Measurements from ENCODE around the gene NR0B2.
"Not testable (repeated sequence)": the region's sequence is repeated elsewhere in the genome, so short reads cannot be mapped to it uniquely, and the experiment has no call there.

Gene NR0B2

DNA sequence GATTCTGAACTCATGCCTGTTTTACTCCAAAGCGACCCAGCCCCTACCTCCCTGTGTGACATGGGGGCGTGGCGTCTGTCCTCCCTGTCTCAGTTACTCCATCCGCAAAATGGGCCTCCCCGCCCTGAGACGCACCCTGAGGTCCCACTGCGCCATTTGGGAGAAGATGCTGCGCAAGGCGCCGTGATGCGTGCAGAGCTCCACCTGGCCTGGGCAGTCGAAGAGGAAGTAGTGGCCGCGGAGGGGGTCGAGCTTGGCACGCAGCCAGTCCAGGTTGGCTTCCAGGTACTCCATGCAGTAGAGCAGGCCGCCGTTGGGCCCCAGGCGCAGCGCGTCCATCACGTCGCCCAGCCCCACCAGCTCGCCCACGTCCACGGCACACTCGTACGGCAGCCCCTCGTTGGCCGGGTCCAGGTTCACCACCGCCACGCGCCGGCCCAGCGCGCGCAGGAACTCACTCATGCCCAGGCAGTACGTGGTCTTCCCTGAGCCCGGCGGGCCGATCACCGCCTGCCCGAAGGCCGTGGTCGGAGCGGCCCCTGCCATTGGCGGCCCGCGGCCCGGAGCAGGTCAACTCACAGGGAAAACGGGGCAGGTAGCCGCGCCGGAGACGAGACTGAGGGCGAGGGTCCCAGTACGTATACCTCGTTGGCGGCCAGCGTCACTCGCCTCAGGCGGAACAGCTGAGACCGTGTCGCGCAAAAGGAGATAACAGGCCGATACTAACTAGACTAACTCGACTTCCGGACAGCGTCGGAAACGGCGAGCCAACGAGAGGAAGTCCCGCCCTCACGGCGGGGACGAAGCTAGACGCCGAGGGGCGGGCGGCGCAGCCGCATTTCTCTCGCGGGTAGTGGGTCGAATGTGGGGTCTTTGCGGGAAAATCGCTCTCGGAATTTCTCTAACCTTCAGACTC, 24.0 kb downstream of the NR0B2 start, which contains the start of gene GPN2:
Gene GPN2, minus strand, starts transcription at position 733 of the 916 bp plus-strand sequence. Its CDS starts 187 bp downstream, at position 546.
- H3K9me3 Mint-ChIP-seq = no peaks in the 10 kb centered on the region

GRCh38 chr1:26888231-26888630, 25.5 kb downstream of the NR0B2 start:
- Mint-ChIP-seq H3K4me3 (peak overlapping the region; percentile 97 to 98), H3K27me3 (no peaks in the 10 kb centered on the region), H3K27ac (peak overlapping the region; percentile 97), H3K4me1 (peaks cover 25 to 51% of the 10 kb centered on the region in 2 donors), H3K9me3 (no peaks in the 10 kb centered on the region), H3K36me3 (peaks cover 53 to 61% of the 10 kb centered on the region in 2 donors)
- DNase-seq (no peak), ATAC-seq (replicated peaks) (no peak)

More for the DNA sequence above, 24.0 kb downstream of the NR0B2 start, which contains the start of gene GPN2:
- peaks cover 29 to 46% of the 10 kb centered on the region in 2 donors for H3K4me1 Mint-ChIP-seq
- ATAC-seq (replicated peaks) (peak; percentile 97 to 98), DNase-seq (peak; percentile 71)
- peak within 1 kb of the TSS; percentile 97 to 98 for H3K4me3 Mint-ChIP-seq
- peaks cover 49 to 60% of the 10 kb centered on the region in 2 donors for H3K36me3 Mint-ChIP-seq
- H3K27ac Mint-ChIP-seq = peak within 1 kb of the TSS; percentile 97
- no peaks in the 10 kb centered on the region for H3K27me3 Mint-ChIP-seq

DNA sequence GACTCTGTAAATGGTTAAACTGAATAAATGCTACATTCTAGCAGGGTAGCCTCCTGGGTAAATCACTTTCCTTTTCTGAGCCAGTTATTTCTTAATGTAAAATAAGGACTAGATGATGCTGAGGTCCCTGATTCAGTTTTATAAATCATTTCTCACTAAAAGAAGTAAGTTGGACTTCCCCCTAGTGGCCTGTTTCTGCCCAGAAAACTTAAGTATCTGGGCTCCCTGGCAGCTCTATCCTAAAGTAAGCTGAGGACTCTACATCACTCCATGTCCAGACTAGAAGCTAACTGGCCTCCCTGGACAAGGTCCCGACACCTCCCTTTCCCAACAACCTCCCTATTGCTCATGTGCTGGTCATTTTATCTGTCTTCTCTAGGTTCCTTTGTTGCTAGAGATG, 26.6 kb downstream of the NR0B2 start:
- Mint-ChIP-seq H3K36me3 (peaks cover 52 to 61% of the 10 kb centered on the region in 2 donors), H3K9me3 (no peaks in the 10 kb centered on the region), H3K27me3 (no peaks in the 10 kb centered on the region), H3K4me3 (peak overlapping the region in 1 of 2 donors; percentile 44), H3K4me1 (peaks cover 29 to 51% of the 10 kb centered on the region in 2 donors), H3K27ac (no peak overlapping the region)
- no peak for ATAC-seq (replicated peaks)
- no peak for DNase-seq

GRCh38 chr1:26882696-26883463, 30.9 kb downstream of the NR0B2 start:
- no peak for ATAC-seq (replicated peaks)
- H3K27ac Mint-ChIP-seq = no peak overlapping the region
- no peaks in the 10 kb centered on the region for H3K27me3 Mint-ChIP-seq
- peaks cover 13 to 17% of the 10 kb centered on the region in 2 donors for H3K4me1 Mint-ChIP-seq
- no peak for DNase-seq
- H3K9me3 Mint-ChIP-seq = no peaks in the 10 kb centered on the region
- H3K36me3 Mint-ChIP-seq = peaks cover 38 to 49% of the 10 kb centered on the region in 2 donors
- no peak overlapping the region for H3K4me3 Mint-ChIP-seq

DNA sequence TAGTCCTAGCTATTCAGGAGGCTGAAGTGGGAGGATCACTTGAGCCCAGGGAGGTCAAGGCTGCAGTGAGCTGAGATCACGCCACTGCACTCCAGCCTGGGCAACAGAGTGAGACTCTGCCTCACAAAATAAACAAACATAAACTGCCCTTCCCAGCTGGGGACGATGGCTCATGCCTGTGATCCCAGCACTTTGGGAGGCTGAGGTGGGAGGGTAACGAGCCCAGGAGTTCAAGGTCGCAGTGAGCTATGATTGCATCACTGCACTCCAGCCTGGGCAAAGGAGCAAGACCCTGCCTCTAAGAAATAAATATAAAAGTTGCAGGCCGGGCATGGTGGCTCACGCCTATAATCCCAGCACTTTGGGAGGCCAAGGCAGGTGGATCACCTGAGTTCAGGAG, 32.2 kb downstream of the NR0B2 start:
- H3K36me3 Mint-ChIP-seq = peaks cover 38 to 50% of the 10 kb centered on the region in 2 donors

GRCh38 chr1:26879793-26880192, 34.0 kb downstream of the NR0B2 start:
- H3K4me1 Mint-ChIP-seq = peaks cover 5 to 7% of the 10 kb centered on the region in 2 donors
- no peak overlapping the region for H3K4me3 Mint-ChIP-seq
- H3K27me3 Mint-ChIP-seq = no peaks in the 10 kb centered on the region
- H3K36me3 Mint-ChIP-seq = peaks cover 33 to 51% of the 10 kb centered on the region in 2 donors
- no peak for ATAC-seq (replicated peaks)
- H3K9me3 Mint-ChIP-seq = no peaks in the 10 kb centered on the region
- DNase-seq = no peak
- no peak overlapping the region for H3K27ac Mint-ChIP-seq

More for the DNA sequence above, 32.2 kb downstream of the NR0B2 start:
- peaks cover 10 to 11% of the 10 kb centered on the region in 2 donors for H3K4me1 Mint-ChIP-seq
- H3K27ac Mint-ChIP-seq; H3K9me3 Mint-ChIP-seq; DNase-seq; ATAC-seq (replicated peaks); H3K4me3 Mint-ChIP-seq; H3K27me3 Mint-ChIP-seq: not testable (repeated sequence)

- Mint-ChIP-seq H3K27ac (no peak overlapping the region), H3K27me3 (no peaks in the 10 kb centered on the region), H3K4me3 (no peak overlapping the region), H3K9me3 (no peaks in the 10 kb centered on the region), H3K4me1 (peaks cover 0 to 2% of the 10 kb centered on the region in 2 donors), H3K36me3 (peaks cover 12 to 32% of the 10 kb centered on the region in 2 donors)
- no peak for DNase-seq
- no peak for ATAC-seq (replicated peaks)
These were observed 36.4 kb downstream of the NR0B2 start for GRCh38 chr1:26877326-26877725.

DNA sequence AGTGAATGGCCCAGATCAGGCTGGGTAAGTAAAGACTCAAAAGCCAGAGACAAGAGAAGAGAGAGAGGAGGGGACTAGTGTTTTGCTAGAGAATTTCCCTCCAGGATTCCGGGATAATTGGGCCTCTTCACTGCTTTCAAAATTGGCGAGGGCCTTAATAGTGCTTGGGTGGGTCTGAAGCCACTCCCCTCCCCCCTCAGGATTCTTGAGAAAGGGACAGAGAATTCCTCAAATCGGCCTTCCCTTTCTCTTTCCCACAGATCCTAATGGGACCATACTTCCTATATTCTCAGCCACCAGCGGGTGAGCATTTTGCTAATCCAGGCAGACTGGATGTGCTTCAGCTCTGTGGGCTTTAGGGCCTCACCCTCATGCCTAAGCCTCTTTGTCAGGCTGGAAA, 38.9 kb downstream of the NR0B2 start:
- Mint-ChIP-seq H3K36me3 (peaks cover 10 to 29% of the 10 kb centered on the region in 2 donors), H3K4me1 (peaks cover 0 to 2% of the 10 kb centered on the region in 2 donors), H3K4me3 (no peak overlapping the region), H3K27me3 (no peaks in the 10 kb centered on the region), H3K9me3 (no peaks in the 10 kb centered on the region), H3K27ac (no peak overlapping the region)
- ATAC-seq (replicated peaks) (no peak), DNase-seq (no peak)

- H3K27ac Mint-ChIP-seq; H3K27me3 Mint-ChIP-seq; DNase-seq; H3K4me3 Mint-ChIP-seq; ATAC-seq (replicated peaks); H3K9me3 Mint-ChIP-seq; H3K4me1 Mint-ChIP-seq: not testable (repeated sequence)
- H3K36me3 Mint-ChIP-seq = peaks cover 3 to 24% of the 10 kb centered on the region in 2 donors
These were observed 40.7 kb downstream of the NR0B2 start for GRCh38 chr1:26873097-26873496.

DNA sequence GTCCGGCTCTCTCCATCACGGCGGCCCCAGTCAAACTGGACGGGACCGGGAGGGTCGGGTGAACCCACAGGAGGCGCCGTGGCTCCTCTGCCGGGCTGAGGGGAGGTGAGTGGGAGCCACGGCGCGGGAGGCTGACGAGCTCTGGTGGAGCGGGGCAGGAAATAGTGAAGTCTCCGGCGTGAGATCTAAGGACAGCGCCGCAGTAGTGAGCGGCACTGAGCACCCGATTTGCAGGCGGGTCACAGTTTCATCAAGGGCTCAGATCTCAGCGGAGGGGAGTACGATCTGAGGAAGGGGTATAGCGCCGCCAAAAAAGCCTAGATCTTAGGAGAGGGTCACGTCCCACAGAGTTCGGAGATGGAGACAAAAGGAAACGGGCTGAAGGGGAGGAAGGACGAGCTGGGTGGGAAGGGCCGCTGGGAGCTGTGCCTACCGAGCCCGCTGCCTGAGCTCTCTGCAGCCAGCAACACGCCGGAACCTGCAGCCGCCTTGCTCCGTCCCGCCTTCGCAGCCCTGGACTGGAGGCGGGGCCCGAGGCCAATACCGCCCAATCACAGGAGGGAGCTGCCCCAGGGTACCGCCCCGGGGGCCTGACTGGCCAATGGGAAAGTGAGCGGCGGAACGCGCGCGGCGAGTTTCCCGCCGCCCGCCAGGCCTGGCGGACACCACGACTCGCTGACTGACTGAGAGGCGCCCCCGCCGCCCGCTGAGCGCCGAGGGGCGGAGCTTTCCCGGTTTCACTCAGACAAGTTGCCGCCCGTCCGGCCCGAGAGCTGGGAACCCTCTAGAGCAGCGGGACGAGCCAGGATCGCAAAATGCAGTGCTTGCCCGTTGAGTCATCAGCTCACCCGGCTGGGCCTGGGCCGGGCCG, 48.9 kb downstream of the NR0B2 start:
- H3K9me3 Mint-ChIP-seq = no peaks in the 10 kb centered on the region
- peak overlapping the region; percentile 97 to 99 for H3K4me3 Mint-ChIP-seq
- DNase-seq (peak; percentile 96), ATAC-seq (replicated peaks) (peak; percentile 93)
- no peaks in the 10 kb centered on the region for H3K27me3 Mint-ChIP-seq
- H3K36me3 Mint-ChIP-seq = peaks cover 0 to 2% of the 10 kb centered on the region in 2 donors
- H3K27ac Mint-ChIP-seq = peak overlapping the region; percentile 98
- H3K4me1 Mint-ChIP-seq = peaks cover 17 to 32% of the 10 kb centered on the region in 2 donors

- Mint-ChIP-seq H3K27me3 (no peaks in the 10 kb centered on the region), H3K4me1 (peaks cover 17 to 32% of the 10 kb centered on the region in 2 donors), H3K9me3 (no peaks in the 10 kb centered on the region), H3K27ac (no peak overlapping the region), H3K4me3 (peak overlapping the region; percentile 97 to 99), H3K36me3 (peaks cover 0 to 2% of the 10 kb centered on the region in 2 donors)
- DNase-seq (no peak), ATAC-seq (replicated peaks) (no peak)
These were observed 50.1 kb downstream of the NR0B2 start for GRCh38 chr1:26863685-26864077.

DNA sequence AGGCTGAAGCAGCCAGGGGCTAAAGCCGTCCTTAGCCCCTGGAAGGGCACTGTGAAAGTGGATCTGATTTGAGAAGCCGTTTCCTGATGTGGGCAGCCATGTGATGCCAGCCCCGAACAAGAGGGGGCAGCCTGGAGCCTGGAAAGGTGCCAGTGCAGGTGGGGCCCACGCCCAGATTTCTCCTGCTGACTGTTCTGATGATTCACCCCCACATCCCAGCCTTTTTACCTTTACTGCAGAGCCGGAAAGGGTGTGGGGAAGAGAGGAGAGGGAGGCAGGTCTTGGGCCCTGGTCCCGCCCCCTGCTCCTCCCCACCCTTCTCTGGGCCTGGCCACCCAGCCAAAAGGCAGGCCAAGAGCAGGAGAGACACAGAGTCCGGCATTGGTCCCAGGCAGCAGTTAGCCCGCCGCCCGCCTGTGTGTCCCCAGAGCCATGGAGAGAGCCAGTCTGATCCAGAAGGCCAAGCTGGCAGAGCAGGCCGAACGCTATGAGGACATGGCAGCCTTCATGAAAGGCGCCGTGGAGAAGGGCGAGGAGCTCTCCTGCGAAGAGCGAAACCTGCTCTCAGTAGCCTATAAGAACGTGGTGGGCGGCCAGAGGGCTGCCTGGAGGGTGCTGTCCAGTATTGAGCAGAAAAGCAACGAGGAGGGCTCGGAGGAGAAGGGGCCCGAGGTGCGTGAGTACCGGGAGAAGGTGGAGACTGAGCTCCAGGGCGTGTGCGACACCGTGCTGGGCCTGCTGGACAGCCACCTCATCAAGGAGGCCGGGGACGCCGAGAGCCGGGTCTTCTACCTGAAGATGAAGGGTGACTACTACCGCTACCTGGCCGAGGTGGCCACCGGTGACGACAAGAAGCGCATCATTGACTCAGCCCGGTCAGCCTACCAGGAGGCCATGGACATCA, 50.7 kb downstream of the NR0B2 start, which contains the start of gene SFN:
Gene SFN, plus strand, starts transcription at position 369 of the 904 bp plus-strand sequence. Its CDS starts 64 bp downstream, at position 433.
- H3K4me3 Mint-ChIP-seq = peak within 1 kb of the TSS; percentile 97 to 99
- peaks cover 0 to 3% of the 10 kb centered on the region in 2 donors for H3K36me3 Mint-ChIP-seq
- H3K27ac Mint-ChIP-seq = peak within 1 kb of the TSS; percentile 98
- H3K9me3 Mint-ChIP-seq = no peaks in the 10 kb centered on the region
- ATAC-seq (replicated peaks) (no peak), DNase-seq (no peak)
- H3K27me3 Mint-ChIP-seq = no peaks in the 10 kb centered on the region
- H3K4me1 Mint-ChIP-seq = peaks cover 17 to 32% of the 10 kb centered on the region in 2 donors
